Esophagus squamous epithelium (tissue), 4 donors: Measurements from ENCODE around the gene SNN.

Source experiments
- CTCF ChIP-seq, 6 experiments: fragments of 450-650 bp in 4 of 6; fragments of 200-600 bp in 2 of 6; sonication (generic) in 2 of 6; IDR thresholded peaks; one replicate each; pipeline ENCODE4 v1.5.1; 2016 to 2019; ENCODE audit warnings: antibody characterized with exemption in 6 of 6, mild to moderate bottlenecking in 4 of 6, moderate library complexity in 4 of 6
- POLR2A ChIP-seq, 4 donors: fragments of 450-650 bp; IDR thresholded peaks; one replicate each; pipeline ENCODE4 v1.6.1; 2017; ENCODE audit warnings: antibody characterized with exemption in 4 of 4, mild to moderate bottlenecking in 4 of 4, moderate library complexity in 3 of 4

GRCh38 chr16:11721781-11722467 lies 53.7 kb downstream of the SNN start:
- TF ChIP-seq CTCF (IDR thresholded peaks at IDR 0.05) (no peak), POLR2A (IDR thresholded peaks at IDR 0.05) (no peak)
